ENCODE results near the gene SLC25A43. TPM values are rescaled to one million over a fixed set of nuclear protein-coding genes. Genes with fewer than 3 reads are reported as not detected.
"Not testable (repeated sequence)": the region's sequence is repeated elsewhere in the genome, so short reads cannot be mapped to it uniquely, and the experiment has no call there.

Gene SLC25A43
- total RNA-seq, 1 experiment from 2014 or later = 15.7 TPM

DNA sequence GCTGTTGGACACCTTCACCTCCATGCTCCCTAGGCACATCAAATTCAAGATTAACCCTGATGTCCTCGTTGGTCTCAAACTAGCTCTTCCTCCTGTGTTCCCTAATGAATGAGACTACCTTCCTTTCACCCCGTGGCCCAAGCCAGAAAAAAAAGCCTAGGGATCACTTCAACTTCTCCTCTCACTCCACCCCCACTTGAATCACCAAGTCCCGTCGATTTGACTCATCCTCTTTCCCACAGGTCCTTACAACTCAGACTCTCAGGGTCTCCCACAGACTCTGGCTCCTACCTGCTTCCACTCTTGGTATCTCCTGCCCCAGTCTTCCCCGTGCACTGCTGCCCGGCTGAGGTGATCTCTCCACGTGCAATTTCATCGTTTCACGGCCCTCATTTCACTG, 8.5 kb downstream of the SLC25A43 start:
- peak; percentile 47 for DNase-seq (ENCODE audit: low read depth)

DNA sequence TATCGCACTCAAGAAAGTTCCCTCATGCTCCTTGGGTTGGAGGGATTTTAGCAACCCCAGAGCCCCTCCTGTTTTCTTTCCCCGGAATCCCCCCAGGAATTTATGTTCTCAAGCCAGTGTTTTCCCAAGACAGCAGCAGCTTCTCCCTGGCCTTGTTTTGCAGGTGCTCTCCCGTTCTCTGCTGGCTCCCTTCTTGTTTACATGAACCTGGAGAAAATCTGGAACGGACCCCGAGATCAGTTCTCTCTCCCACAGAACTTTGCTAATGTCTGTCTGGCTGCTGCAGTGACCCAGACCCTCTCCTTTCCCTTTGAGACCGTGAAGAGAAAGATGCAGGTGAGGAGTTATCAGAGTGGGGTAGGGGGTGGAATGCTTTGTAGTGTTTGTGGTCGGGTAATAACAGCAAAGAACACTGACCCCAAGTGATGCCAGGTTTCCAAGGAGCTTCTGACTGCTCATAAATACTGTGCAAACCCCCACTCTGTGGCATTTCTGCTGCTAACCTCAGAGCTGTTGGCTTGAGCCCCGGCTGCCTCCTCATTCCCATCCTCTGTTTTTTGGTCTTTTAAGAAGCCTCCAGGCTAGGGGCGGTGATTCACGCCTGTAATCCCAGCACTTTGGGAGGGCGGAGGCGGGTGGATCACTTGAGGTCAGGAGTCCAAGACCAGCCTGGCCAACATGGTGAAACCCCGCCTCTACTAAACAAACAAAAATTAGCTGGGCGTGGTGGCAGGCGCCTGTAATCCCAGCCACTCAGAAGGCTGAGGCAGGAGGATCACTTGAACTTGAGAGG, 11.1 kb downstream of the SLC25A43 start:
- DNase-seq (ENCODE audit: low read depth) = peak; percentile 94

DNA sequence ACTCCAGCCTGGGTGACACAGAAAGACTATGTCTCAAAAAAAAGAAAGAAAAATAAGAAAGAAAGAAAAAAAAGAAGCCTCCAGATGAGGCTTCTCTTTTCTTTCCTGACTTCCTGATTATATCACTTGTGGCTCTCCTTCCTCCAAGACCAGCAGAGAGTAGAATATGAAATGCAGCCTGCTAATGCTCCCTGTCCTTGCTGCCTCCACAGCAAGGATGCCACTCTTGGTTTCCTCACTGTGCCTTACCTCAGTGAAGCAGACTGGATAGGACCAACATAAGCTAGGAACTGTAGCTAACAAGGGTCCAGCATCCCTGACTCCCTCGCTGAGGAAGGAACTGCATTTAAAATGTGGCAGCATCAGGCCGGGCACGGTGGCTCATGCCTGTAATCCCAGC, 11.7 kb downstream of the SLC25A43 start:
- DNase-seq (ENCODE audit: low read depth) = no peak

DNA sequence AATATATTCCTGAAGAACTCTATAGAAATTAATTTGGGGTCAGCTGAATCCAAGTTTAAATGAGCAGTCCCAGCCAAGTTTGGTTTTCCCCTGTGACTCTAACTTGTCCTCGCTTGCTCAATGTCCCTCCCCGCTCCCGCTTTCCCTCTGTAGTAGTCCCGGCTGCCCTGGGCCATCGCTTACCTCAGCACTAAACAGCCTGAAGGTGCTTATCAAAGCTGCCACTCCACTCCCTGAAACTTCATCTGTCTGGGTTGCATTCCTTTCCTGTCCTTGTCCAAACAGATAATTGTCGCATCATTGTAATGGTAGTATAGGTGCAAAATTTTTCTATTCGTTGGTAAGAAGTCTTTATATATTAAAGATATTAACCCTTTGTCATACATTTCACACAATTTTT, 12.8 kb downstream of the SLC25A43 start:
- no peak for DNase-seq (ENCODE audit: low read depth)

DNA sequence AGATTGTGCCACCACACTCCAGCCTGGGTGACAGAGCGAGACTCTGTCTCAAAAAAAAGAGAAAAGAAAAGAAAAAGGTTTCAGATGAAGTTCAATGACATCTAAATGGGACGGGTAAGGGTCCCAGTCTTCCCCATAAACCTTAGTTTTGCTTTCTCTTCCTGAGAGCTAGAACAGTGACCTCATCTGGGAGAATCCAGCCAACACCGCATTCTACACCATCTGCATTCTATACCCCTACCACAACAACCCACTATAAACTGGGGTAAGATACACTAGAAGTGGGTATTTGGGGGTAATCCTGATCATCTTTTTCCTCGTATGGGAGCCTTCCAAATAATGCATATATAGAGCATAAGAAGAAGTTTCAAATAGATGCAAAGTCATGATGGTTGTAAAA, 18.2 kb downstream of the SLC25A43 start:
- DNase-seq (ENCODE audit: low read depth) = no peak

DNA sequence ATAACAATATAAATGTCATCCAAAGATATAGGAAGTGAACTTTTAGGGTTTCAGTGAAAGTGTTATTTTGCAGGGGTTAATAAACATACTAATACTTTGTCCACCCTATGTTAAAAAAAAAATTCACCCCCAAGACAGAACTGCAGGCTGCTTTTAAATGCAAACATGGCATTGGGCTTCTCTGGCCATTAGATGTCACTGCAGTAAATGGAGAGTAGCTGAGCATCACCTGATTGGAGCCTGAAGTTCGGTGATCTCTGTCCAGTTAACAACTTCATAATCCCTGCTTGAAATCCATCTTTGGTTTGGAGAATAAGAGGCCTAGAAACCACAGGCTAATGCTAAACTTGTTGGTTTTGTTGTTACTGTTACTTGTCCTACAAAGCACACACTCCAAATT, 18.7 kb downstream of the SLC25A43 start:
- no peak for DNase-seq (ENCODE audit: low read depth)

DNA sequence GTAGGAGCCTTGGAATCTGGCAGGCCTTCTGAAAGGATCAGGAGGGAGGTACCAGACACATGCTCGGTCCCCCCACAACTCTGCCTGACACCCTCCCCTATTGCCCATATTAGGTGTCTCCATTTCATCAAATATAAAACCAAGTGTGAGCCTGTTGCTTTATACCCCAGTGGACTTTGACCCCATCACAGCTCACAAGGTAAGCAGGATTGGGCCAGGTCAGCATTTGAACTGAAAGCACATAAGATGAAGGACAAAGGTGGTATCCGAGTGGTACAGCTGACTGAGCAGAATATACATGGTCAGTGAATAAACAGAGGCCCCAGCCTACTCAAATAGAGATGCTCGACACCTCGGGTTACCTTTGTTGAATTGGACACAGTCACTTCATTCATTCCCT, 20.0 kb downstream of the SLC25A43 start:
- DNase-seq (ENCODE audit: low read depth) = no peak

DNA sequence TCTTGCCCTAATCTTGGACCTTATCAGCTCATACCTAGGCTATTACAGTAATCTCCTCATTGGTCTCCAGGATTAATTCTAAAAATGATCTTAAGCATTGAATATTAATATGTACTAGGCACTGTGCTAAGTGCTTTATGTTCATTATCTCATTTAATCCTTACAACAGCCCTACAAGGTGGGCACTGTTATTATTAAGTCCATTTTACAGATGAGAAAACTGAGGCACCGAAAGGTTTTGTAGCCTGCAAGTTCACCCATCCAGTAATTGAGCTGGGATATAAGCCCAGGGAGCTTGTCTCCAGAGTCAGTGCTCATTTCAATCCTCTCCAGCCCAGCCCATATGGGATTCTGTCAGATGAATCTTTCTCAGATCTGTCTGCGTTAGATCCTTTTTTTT, 20.8 kb downstream of the SLC25A43 start:
- no peak for DNase-seq (ENCODE audit: low read depth)

DNA sequence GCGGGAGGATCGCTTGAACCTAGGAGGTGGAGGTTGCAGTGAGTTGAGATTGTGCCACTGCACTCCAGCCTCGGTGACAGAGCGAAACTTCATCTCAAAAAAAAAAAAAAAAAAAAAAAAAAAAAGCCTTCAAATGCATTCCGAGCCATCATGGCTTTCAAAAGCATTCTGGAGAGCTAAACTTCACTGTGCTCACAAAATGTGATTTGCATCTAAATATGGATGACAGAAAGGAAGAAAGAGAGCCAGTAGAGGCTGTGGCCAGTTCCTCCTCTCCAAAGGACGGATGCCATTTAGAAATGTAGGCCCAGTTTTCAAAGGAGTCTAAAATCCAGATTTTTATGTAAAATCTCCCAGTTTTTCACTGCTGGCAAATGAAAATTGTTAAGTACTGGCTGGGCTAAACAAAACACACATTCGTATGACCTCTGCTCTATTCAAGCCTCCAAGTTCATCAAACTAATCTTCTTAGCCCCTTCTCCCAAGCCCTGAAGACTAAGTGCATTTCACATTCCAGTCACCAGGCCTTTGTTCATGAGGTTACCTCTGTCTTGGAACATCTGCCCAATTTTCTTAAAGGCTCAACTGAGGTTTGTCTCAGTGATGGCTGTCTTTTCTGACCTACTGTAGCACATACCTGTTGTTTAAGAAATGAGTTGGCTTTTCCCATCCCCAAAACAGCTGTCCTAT, 22.0 kb downstream of the SLC25A43 start:
- DNase-seq (ENCODE audit: low read depth) = no peak

DNA sequence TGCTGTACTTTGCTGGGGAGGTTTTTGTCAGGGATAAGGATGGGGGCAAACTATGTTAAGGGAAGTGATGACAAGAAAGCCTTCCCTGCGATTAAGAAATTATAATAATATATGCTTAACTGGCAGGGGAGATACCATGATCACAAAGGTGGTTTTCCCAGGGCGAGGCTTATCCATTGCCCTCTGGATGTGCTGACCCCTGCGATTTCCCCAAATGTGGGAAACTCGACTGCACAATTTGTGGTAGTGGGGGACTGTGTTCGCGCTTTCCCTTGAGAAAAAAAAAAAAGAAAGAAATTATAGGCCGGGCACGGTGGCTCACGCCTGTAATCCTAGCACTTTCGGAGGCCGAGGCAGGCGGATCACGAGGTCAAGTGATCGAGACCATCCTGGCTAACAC, 24.5 kb downstream of the SLC25A43 start:
- no peak for DNase-seq (ENCODE audit: low read depth)

DNA sequence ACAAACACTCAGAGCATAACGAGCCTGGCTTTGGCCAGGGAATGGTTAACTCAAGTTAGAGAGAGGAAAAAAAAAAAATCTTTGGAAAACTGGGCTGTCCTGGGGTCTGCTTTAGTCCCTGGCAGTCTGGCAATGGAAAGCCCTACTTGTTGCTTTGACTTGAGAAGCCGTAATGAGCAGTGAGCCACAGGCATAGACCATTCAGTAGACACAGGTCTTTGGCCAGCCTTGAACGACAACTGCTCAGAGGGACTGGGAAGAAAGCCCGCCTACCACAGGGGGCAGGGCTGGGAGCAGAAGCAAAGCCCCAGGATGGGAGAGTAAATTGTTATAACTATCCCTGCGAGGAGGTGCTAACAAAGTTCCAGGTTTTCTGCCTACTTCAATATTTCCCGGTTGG, 25.9 kb downstream of the SLC25A43 start:
- no peak for DNase-seq (ENCODE audit: low read depth)

DNA sequence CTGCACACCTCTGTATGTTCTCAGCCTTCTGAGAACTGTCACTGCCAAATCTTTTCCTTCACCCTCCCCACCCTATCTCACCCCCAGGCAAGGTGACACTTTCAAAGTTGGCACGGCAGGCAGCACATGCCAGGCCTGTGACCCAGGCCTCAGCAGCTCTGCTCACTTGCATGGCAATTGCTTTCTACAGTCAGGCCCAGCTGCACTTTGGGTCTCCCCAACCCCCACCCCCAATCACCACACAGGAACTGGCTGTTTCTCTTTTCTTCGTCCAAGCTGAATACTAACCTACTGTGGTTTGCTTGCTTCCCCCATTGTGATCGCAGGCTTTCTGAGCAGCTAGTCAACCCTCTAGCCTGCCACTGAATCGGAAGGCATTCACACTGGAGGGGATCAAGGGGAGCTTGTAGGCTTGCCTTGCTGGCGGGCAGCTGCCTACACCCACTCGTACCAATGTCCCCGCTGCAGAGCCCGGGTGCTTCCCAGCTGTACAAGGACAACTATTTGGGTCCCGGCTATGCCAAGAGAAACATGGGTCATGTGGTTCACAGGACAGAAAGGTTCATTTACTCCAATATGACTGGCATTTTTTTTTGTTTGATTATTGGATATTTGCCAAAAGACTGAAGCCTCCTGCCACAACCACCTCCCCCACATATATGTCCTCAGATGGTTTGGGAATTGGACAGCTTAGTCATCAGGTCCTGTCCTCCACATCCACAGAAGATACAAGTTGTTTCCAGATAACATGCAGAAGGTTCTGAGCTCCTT, 28.1 kb downstream of the SLC25A43 start:
- peak; percentile 9 for DNase-seq (ENCODE audit: low read depth)

DNA sequence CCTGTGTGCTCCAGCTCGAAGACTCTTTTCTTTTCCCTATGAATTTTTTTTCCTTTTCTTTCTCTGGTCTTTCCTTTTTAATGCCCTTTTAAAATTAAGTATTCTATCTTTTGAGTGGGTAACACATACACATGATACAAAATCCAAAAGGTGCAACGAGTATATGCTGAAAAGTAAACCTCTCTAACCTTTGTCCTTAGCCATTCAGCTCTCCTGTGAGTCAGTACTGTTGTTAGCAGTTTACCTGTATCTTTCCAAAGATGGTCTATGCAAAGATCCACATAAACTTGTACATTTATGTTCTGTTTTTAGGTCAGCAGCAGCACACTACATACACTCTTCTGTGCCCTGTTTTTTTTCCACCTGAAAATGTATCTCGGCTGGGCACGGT, 28.7 kb downstream of the SLC25A43 start:
- DNase-seq (ENCODE audit: low read depth) = no peak

DNA sequence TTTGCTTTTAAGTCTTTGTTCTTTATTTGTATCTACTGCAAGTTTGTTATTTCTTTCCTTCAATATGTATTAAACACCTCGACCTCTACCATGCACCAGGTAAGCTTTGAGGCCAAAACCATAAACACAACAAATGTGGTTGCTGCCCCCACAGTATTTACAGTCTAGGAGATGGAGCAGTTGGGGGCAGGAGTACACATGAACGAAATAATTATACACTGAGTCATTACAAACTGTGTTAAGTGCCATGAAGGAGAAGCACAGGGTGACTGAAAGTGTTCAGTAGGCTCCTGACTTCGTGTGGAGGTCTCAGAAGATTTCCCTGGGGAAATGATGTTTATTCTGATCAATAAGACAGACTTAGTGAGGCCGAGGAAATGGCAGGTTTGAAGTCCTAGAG, 30.3 kb downstream of the SLC25A43 start:
- DNase-seq (ENCODE audit: low read depth) = no peak

DNA sequence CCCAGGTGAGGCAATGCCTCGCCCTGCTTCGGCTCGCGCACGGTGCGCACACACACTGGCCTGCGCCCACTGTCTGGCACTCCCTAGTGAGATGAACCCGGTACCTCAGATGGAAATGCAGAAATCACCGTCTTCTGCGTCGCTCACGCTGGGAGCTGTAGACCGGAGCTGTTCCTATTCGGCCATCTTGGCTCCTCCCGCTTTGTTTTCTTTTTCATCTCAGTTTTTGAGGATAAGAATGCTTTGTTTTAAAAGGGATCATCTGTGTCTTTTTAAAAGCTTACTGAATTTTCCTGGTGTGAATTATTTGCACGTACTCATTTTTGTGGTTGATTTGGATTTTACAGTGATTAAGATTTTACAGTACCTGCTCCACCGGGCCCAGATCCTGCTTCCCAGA, 42.2 kb downstream of the SLC25A43 start:
- not testable (repeated sequence) for DNase-seq (ENCODE audit: low read depth)

DNA sequence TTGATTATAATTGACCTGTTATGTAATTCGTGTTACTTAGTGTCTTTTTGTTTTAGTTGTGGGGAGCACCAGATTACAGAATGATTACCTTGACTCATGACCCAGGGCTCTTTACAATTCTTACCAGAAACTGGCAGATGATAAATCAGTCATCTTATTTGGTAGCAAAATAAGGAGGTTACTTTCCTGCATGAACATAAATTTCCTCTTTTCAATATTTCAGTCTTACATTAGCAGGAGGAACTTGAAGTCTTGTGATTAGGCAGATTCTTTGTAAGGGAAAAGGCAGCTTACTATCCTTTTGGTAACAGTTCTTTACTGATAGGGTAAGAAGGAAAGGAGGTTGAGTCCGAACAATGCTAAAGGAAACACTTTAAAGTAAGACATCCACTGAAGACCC, 43.1 kb downstream of the SLC25A43 start:
- DNase-seq (ENCODE audit: low read depth) = no peak

DNA sequence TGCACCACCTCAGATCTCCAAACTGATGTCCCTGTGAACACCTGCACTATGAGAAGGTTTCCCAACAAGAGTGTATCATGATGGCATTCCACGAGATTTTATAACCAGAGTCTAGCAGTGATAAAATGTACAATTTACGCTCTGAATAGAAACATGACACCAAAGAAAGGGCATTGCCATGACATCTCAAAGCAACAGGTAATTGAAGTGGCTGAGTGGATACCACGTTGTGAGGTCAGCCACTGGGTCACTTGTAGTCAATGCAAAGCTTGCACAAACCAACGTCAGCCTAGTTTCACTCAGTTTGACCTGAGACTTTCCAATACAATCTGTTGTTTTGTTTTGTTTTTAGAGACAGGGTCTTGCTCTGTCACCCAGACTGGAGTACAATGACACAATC, 54.1 kb downstream of the SLC25A43 start:
- no peak for DNase-seq (ENCODE audit: low read depth)

DNA sequence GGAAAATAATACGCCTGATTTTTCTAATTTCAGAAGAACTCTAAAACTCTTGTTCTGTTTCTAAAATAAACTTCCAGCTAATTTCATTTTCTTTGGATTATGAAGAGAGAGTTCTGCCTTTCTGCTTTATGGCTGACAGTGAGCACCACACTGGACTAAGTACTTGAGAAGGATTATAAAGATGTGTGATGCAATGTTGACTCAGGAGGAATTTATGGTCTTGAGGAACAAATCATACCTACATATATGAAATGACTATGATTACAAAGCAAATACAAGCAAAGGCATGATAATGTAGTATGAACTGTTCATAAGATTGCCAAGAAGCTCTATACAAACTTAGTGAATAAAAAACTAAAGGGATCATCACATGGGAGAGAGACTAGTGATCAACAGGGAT, 56.1 kb downstream of the SLC25A43 start:
- DNase-seq (ENCODE audit: low read depth) = no peak

DNA sequence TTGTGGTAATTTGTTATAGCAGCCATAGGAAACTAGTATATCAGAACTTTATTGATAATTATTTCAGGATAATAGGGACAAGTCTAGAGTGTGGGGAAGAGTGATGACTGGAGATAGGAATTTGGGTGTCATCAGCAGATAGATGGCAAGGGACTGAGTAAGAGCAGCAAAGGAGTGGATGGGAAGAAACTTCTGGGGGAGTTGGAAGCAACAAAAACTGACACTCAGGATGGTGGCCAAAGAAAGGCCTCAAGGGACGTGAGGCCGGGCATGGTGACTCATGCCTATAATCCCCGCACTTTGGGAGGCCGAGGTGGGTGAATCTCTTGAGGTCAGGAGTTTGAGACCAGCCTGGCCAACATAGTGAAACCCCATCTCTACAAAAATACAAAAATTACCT, 60.0 kb downstream of the SLC25A43 start:
- DNase-seq (ENCODE audit: low read depth) = no peak

DNA sequence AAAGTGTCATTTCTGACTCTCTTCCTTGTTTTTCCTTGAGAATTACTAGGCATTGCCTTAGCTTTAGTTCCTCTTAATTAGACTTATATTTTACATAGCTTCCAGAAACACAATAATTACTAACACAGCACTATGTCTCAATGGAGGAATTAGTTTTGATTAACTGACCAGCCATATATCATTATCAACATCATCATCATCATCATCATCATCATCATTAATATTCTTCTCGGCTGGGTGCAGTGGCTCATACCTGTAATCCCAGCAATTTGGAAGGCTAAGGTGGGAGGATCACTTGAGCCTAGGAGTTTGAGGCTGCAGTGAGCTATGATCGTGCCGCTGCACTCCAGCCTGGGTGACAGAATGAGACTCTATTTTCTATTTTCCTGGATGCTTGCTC, 66.4 kb downstream of the SLC25A43 start:
- DNase-seq (ENCODE audit: low read depth) = no peak

DNA sequence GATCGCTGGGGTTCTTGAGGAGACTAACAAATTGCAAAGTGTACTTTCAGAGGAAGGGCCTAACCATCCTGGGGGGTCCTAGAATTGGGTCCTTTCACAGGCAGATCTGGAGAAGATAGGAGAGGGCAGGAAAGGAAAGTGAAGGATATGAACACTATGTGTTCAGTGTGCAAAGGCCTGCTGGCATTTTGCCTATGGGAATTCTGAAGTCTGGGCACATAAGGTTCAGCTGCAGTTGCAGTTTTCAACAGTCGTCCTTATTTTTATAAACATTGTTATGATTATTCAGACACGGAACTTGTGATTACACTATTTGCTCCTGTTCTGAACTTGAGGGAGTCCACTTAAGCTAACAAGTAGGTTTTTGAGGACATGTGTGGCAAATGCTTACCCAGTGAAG, 67.8 kb downstream of the SLC25A43 start:
- no peak for DNase-seq (ENCODE audit: low read depth)

DNA sequence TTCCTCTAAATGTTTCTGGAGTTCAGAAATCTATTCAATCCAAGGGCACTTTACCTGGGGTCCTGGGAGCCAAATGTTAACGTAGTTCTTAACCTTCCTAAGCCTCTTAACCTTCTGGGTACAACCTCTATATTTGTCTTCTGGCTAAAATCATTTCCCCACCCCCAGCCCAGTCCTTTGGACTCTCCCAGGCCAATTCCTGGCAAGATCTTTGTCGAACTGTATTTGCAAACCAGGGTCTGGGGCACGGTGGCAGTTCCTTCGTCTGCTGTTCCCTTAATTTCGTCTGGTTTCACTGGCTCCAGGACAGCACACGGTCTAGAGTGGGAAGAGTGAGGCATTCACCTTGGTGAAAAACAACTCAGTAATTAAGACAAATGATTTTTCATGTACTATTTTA, 68.3 kb downstream of the SLC25A43 start:
- DNase-seq (ENCODE audit: low read depth) = no peak
